GM23338 (cell line): Measurements from ENCODE around the gene NEO1. TPM values are rescaled to one million over a fixed set of nuclear protein-coding genes. Genes with fewer than 3 reads are reported as not detected.

ENCODE experiments used
- ATAC-seq: fragments of 200-7000 bp; cut with Tn5 transposase; 3 replicates; pipeline ENCODE4 v1.9.1; 2020
- DNase-seq: peaks from one replicate; pipeline ENCODE4 v3.0.0-alpha.2; 2015; ENCODE audit warnings: low spot score
- H2AFZ ChIP-seq: fragments of 200-600 bp; sonication (generic); 2 replicates; pipeline ENCODE4 v1.8.0; 2016; ENCODE audit warnings: antibody characterized with exemption, mild to moderate bottlenecking, moderate library complexity
- H3F3A ChIP-seq: fragments of 200-600 bp; sonication (generic); replicated peaks from 2 replicates; pipeline ENCODE4 v1.8.0; 2017; ENCODE audit warnings: antibody characterized with exemption, mixed run types, low read depth
- H3K27ac ChIP-seq: fragments of 200-600 bp; sonication (generic); 2 replicates; pipeline ENCODE4 v1.6.1; 2016; ENCODE audit warnings: low read depth
- H3K27me3 ChIP-seq: fragments of 200-600 bp; sonication (generic); 2 replicates; pipeline ENCODE4 v1.8.0; 2016; ENCODE audit warnings: mild to moderate bottlenecking, mixed run types, moderate library complexity; ENCODE audit not compliant: insufficient read depth
- H3K36me3 ChIP-seq: fragments of 200-600 bp; sonication (generic); 2 replicates; pipeline ENCODE4 v1.8.0; 2016; ENCODE audit warnings: mild to moderate bottlenecking; ENCODE audit not compliant: insufficient read depth
- H3K4me1 ChIP-seq: fragments of 200-600 bp; sonication (generic); 2 replicates; pipeline ENCODE4 v1.8.0; 2016; ENCODE audit warnings: mild to moderate bottlenecking, moderate library complexity; ENCODE audit not compliant: insufficient read depth
- H3K4me2 ChIP-seq: fragments of 200-600 bp; sonication (generic); 2 replicates; pipeline ENCODE4 v1.7.1; 2017; ENCODE audit warnings: mixed run types
- H3K4me3 ChIP-seq: fragments of 200-600 bp; sonication (generic); 2 replicates; pipeline ENCODE4 v1.6.1; 2016; ENCODE audit warnings: mixed run types
- H3K79me2 ChIP-seq: fragments of 200-600 bp; sonication (generic); replicated peaks from 2 replicates; pipeline ENCODE4 v1.8.0; 2017; ENCODE audit warnings: mild to moderate bottlenecking; ENCODE audit not compliant: insufficient read depth
- H3K9me2 ChIP-seq: fragments of 200-600 bp; sonication (generic); 2 replicates; pipeline ENCODE4 v1.8.0; 2017; ENCODE audit not compliant: insufficient read depth
- H4K20me1 ChIP-seq: fragments of 200-600 bp; sonication (generic); replicated peaks from 2 replicates; pipeline ENCODE4 v1.8.0; 2017; ENCODE audit warnings: mild to moderate bottlenecking; ENCODE audit not compliant: insufficient read depth
- H3K27ac Mint-ChIP-seq: 2 replicates; pipeline ENCODE4 v1.8.0; 2020; ENCODE audit warnings: inconsistent platforms, mild to moderate bottlenecking, moderate library complexity, mixed read lengths
- H3K27me3 Mint-ChIP-seq: 3 replicates; pipeline ENCODE4 v1.8.0; 2022; ENCODE audit warnings: low read depth, mild to moderate bottlenecking, moderate library complexity, mixed read lengths, inconsistent platforms; ENCODE audit not compliant: insufficient read depth, poor library complexity
- H3K36me3 Mint-ChIP-seq: 3 replicates; pipeline ENCODE4 v1.8.0; 2021; ENCODE audit warnings: low read depth, mild to moderate bottlenecking, inconsistent platforms, moderate library complexity, mixed read lengths
- H3K4me1 Mint-ChIP-seq: 3 replicates; pipeline ENCODE4 v1.8.0; 2020; ENCODE audit warnings: mild to moderate bottlenecking, inconsistent platforms, mixed read lengths
- H3K4me3 Mint-ChIP-seq: 3 replicates; pipeline ENCODE4 v1.8.0; 2021; ENCODE audit warnings: moderate library complexity, mild to moderate bottlenecking, inconsistent platforms, mixed read lengths
- H3K9me3 Mint-ChIP-seq: 3 replicates; pipeline ENCODE4 v1.8.0; 2020; ENCODE audit warnings: moderate library complexity, mild to moderate bottlenecking, inconsistent platforms, mixed read lengths
- CREB1 ChIP-seq: fragments of 250-450 bp; sonication (Bioruptor Pico); IDR thresholded peaks from 2 replicates; pipeline ENCODE4 v1.5.0; 2020; ENCODE audit warnings: low read depth, mild to moderate bottlenecking, moderate library complexity
- ETS1 ChIP-seq: IDR thresholded peaks from 2 replicates; pipeline ENCODE4 v1.6.1; 2016; ENCODE audit warnings: antibody characterized with exemption
- EZH2 ChIP-seq: fragments of 200-600 bp; sonication (generic); IDR thresholded peaks from one replicate; pipeline ENCODE4 v1.8.0; 2017; ENCODE audit warnings: antibody characterized with exemption, mild to moderate bottlenecking, low read depth; ENCODE audit not compliant: unreplicated experiment
- EZH2phosphoT487 ChIP-seq: fragments of 200-600 bp; sonication (generic); IDR thresholded peaks from one replicate; pipeline ENCODE4 v1.8.1; 2018; ENCODE audit warnings: antibody characterized with exemption; ENCODE audit not compliant: unreplicated experiment
- JUNB ChIP-seq: IDR thresholded peaks from one replicate; pipeline ENCODE4 v1.6.1; 2016; ENCODE audit warnings: antibody characterized with exemption; ENCODE audit not compliant: unreplicated experiment
- NANOG ChIP-seq: IDR thresholded peaks from 2 replicates; pipeline ENCODE4 v1.6.1; 2016; ENCODE audit warnings: antibody characterized with exemption, borderline replicate concordance
- POLR2AphosphoS5 ChIP-seq: IDR thresholded peaks from 2 replicates; pipeline ENCODE4 v1.6.1; 2016; ENCODE audit warnings: antibody characterized with exemption, low read depth
- STAT1 ChIP-seq: IDR thresholded peaks from one replicate; pipeline ENCODE4 v1.6.1; 2016; ENCODE audit warnings: antibody characterized with exemption; ENCODE audit not compliant: unreplicated experiment
- ZNF114 ChIP-seq: fragments of 250-450 bp; sonication (Bioruptor Pico); IDR thresholded peaks from 2 replicates; pipeline ENCODE4 v1.5.0; 2020; ENCODE audit warnings: mild to moderate bottlenecking, moderate library complexity
- ZNF331 ChIP-seq: fragments of 250-450 bp; sonication (Bioruptor Pico); IDR thresholded peaks from 2 replicates; pipeline ENCODE4 v1.5.0; 2020; ENCODE audit warnings: low read depth, mild to moderate bottlenecking, moderate library complexity
- polyA plus RNA-seq: library from polyadenylated mRNA; unstranded; fragments of >200 nt; fragmentation: Nextera tagmentation; extraction: Ambion mirVana; gene quantifications from 2 replicates; pipeline ENCODE4 v1.2.1, GENCODE V29; 2016
- total RNA-seq: library from RNA; depleted of rRNA; stranded (reverse); fragments of >200 nt; shearing (Covaris generic); gene quantifications from 2 replicates; pipeline ENCODE4 v1.2.3, GENCODE V29; 2014
- TF ChIP-seq, protein P1 (sequence below), 2 experiments: fragments of 200-600 bp in 1 of 2; sonication (generic) in 1 of 2; conservative IDR thresholded peaks; 2 replicates each; pipeline versions ENCODE4 v1.5.1 to v1.6.1; 2016 to 2017; ENCODE audit warnings: antibody characterized with exemption in 2 of 2, low read depth in 2 of 2, mild to moderate bottlenecking in 2 of 2, moderate library complexity in 1 of 2
- TF ChIP-seq, protein P2 (sequence below): IDR thresholded peaks from one replicate; pipeline ENCODE4 v1.6.1; 2018; ENCODE audit warnings: antibody characterized with exemption; ENCODE audit not compliant: unreplicated experiment

NEO1 gene
- total and polyA plus RNA-seq, 2 experiments from 2014 or later = 8.4 to 45.8 TPM

- TF ChIP-seq NANOG (no peak), EZH2 (no peak), CREB1 (CRISPR knock-in tag) (no peak), JUNB (no peak)
- H3K4me3 Mint-ChIP-seq = no peak overlapping the region
- Histone ChIP-seq H3K4me1 (no peaks in the 10 kb centered on the region), H3K4me3 (no peak overlapping the region), H3K36me3 (0 out of 2 replicates have a peak, but pooled peaks cover 7% of the 10 kb centered on the region), H3K4me2 (no peak overlapping the region), H3K9me2 (no peaks in the 10 kb centered on the region), H2AFZ (no peak overlapping the region), H3K79me2 (no peaks in the 10 kb centered on the region), H3K27ac (no peak overlapping the region), H4K20me1 (0 out of 2 replicates have a peak, but pooled peaks cover 4% of the 10 kb centered on the region), H3F3A (no peaks in the 10 kb centered on the region), H3K27me3 (no peaks in the 10 kb centered on the region)
- H3K36me3 Mint-ChIP-seq = peaks cover 23% of the 10 kb centered on the region; the same call in 2 of the 3 replicates
- H3K27ac Mint-ChIP-seq = no peak overlapping the region
- no peaks in the 10 kb centered on the region for H3K4me1 Mint-ChIP-seq
- peaks cover 3% of the 10 kb centered on the region for H3K27me3 Mint-ChIP-seq
- no peak for DNase-seq
- no peak for ATAC-seq
- H3K9me3 Mint-ChIP-seq = no peaks in the 10 kb centered on the region
These were observed 241.5 kb downstream of the NEO1 start for GRCh38 chr15:73293773-73294172.

DNA sequence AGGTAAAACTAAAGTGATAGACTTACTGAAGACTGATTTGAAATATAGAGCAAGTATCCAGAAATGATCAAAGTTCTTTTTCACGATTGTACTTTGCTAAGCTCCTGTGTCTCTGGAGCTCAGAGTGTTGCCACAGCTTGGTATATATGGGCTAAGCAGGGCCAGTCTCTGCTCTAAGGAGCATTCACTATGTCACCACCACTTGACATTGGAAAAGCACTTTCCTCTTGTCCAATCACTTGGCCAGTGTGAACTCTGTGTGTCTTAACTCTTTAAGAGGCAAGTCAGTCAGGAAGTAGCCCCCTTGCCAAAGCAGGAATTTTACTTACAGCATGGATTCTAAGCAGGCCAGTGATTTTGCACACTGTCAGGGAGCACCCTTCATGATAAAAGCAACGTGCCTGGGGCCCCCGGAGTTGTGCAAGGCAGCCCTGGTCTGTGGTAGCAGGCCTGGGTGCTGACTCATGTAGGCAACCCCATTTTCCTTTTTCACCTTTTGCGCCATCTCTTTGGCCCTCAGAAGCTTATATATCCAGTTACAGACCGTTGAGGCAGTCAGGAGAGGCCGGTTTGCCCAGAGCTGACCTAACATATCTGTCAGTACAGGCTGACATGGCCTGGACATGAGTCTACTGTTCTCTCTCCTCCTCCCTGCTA lies 243.5 kb downstream of the NEO1 start:
- Histone ChIP-seq H3K36me3 (peaks cover 8% of the 10 kb centered on the region), H3K4me1 (no peaks in the 10 kb centered on the region), H3K27ac (no peak overlapping the region), H2AFZ (no peak overlapping the region), H3K9me2 (no peaks in the 10 kb centered on the region), H3F3A (no peaks in the 10 kb centered on the region), H4K20me1 (0 out of 2 replicates have a peak, but pooled peaks cover 4% of the 10 kb centered on the region), H3K79me2 (no peaks in the 10 kb centered on the region), H3K27me3 (no peaks in the 10 kb centered on the region), H3K4me3 (no peak overlapping the region), H3K4me2 (no peak overlapping the region)
- H3K4me3 Mint-ChIP-seq = no peak overlapping the region
- DNase-seq (no peak), ATAC-seq (no peak)
- no peaks in the 10 kb centered on the region for H3K9me3 Mint-ChIP-seq
- peaks cover 3% of the 10 kb centered on the region for H3K27me3 Mint-ChIP-seq
- peak overlapping the region; percentile 67; the same call in 1 of the 2 replicates for H3K27ac Mint-ChIP-seq
- H3K4me1 Mint-ChIP-seq = no peaks in the 10 kb centered on the region
- peaks cover 19% of the 10 kb centered on the region; the same call in 2 of the 3 replicates for H3K36me3 Mint-ChIP-seq
- TF ChIP-seq ZNF114 (no peak), NANOG (no peak), JUNB (no peak), STAT1 (no peak), ZNF331 (no peak), EZH2phosphoT487 (no peak), POLR2AphosphoS5 (no peak), ETS1 (no peak), CREB1 (CRISPR knock-in tag) (no peak), EZH2 (no peak)
- TF ChIP-seq, protein P1, sequence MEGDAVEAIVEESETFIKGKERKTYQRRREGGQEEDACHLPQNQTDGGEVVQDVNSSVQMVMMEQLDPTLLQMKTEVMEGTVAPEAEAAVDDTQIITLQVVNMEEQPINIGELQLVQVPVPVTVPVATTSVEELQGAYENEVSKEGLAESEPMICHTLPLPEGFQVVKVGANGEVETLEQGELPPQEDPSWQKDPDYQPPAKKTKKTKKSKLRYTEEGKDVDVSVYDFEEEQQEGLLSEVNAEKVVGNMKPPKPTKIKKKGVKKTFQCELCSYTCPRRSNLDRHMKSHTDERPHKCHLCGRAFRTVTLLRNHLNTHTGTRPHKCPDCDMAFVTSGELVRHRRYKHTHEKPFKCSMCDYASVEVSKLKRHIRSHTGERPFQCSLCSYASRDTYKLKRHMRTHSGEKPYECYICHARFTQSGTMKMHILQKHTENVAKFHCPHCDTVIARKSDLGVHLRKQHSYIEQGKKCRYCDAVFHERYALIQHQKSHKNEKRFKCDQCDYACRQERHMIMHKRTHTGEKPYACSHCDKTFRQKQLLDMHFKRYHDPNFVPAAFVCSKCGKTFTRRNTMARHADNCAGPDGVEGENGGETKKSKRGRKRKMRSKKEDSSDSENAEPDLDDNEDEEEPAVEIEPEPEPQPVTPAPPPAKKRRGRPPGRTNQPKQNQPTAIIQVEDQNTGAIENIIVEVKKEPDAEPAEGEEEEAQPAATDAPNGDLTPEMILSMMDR (conservative IDR thresholded peaks at IDR 0.05; ENCODE audit: low read depth in 2 of 2) = no peak
- TF ChIP-seq, protein P2, sequence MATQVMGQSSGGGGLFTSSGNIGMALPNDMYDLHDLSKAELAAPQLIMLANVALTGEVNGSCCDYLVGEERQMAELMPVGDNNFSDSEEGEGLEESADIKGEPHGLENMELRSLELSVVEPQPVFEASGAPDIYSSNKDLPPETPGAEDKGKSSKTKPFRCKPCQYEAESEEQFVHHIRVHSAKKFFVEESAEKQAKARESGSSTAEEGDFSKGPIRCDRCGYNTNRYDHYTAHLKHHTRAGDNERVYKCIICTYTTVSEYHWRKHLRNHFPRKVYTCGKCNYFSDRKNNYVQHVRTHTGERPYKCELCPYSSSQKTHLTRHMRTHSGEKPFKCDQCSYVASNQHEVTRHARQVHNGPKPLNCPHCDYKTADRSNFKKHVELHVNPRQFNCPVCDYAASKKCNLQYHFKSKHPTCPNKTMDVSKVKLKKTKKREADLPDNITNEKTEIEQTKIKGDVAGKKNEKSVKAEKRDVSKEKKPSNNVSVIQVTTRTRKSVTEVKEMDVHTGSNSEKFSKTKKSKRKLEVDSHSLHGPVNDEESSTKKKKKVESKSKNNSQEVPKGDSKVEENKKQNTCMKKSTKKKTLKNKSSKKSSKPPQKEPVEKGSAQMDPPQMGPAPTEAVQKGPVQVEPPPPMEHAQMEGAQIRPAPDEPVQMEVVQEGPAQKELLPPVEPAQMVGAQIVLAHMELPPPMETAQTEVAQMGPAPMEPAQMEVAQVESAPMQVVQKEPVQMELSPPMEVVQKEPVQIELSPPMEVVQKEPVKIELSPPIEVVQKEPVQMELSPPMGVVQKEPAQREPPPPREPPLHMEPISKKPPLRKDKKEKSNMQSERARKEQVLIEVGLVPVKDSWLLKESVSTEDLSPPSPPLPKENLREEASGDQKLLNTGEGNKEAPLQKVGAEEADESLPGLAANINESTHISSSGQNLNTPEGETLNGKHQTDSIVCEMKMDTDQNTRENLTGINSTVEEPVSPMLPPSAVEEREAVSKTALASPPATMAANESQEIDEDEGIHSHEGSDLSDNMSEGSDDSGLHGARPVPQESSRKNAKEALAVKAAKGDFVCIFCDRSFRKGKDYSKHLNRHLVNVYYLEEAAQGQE = no peak
